Endometrium (tissue), 2 donors: Measurements from ENCODE around the gene RGPD3.
"Not testable (repeated sequence)": the region's sequence is repeated elsewhere in the genome, so short reads cannot be mapped to it uniquely, and the experiment has no call there.

Experiments used
- FAIRE-seq: peaks from 2 replicates; lab custom pipeline; 2012; peaks lifted over from hg19 to GRCh38; lab: Jason Lieb, UNC
- donor health status: control.
- donor health status: control.

The RGPD3 gene

DNA sequence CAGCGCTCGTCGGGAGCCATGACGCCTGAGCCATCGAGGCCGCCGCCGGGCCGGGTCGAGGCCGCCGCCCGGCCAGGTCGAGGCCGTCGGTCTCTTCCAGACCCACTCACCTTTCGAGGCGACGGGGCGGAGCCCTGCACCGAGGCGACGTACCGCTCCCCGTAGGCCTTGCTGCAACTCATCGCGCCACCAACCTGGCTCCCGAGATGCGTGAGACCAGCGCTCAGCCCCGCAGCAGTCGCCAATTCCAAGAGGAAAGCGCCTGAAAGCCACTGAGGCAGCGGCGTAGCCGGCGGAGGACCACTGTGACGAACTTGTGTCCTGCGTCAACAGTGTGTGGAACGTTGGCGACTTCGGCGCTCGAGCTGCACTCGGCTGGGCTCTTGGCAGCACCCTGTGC is at the start of gene RGPD3:
Gene RGPD3, minus strand, starts transcription at position 307 of the 400 bp plus-strand sequence. Its CDS starts 125 bp downstream, at position 182.
- FAIRE-seq: not testable (repeated sequence)

DNA sequence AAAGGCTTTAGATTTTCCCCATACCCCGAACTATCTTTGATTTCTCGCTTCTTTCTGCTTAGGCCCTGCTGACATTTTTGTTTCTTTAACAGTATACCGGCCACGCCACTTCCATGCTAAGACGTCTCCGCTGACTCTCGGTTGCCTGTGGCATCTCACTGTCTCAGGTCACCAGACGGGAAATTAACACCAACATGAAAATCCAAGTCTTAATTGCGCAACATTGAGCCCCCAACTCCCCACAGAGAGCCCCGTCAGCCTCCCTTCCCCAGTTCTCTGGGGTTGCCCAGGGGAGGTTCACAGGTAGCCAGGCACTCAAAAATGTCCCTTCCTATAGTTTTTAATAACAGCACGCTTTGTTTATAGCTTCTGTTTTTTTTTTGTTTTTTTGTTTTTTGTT is 49.1 kb upstream of the RGPD3 start:
- no peak for FAIRE-seq

DNA sequence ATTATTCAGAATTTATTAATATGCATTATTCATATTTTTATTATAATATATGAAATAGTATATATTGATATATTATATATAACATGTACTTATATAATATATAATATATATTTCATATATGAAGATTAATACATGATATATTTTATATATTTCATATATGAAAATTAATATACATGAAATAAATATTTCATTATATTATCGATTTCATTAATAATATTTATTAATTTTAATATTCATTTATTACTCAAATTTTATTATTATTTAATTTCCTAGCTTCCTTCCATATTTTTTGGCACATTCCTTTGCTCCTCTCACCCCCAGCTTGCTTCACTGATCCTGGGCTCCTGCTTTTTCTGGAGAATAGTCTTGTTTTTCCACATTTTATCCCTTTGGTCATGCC is 48.7 kb upstream of the RGPD3 start:
- FAIRE-seq: peak; percentile 97

DNA sequence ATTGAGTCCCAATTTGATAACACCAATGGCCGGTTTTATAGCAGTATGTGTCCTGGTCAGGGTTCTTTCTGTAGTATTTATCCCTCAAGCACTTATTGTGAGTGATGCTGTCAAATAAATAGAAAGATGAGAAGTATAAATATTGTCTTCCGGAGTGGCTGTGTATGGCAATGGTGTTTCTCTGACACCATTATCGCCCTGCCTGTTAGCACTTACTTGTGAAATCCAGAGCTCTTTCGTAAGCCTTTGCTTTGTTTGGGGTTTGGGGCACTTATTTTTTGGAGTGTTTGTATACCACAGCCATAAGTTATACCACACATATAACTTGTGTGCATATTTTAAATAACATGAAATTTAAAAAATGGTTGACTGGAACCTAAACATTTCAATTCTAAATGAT is 48.2 kb upstream of the RGPD3 start:
- no peak for FAIRE-seq

DNA sequence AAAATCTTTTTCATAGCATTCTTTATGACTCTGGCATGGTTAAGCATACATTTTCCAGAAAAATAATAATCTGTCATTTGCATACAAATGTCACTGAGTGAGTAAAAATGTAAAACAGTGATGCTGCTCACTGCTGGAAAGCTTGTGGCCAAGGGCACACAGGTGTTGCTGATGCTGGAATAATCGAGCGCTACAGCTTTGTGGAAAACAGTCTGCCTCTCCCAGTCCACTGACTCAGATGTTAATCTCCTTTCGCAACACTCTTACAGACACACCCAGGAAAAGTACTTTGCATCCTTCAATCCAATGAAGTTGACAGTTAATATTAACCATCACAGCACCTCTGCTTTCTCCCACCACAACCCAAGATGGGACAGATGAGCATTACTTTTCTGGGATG is 46.6 kb upstream of the RGPD3 start:
- FAIRE-seq: not testable (repeated sequence)

DNA sequence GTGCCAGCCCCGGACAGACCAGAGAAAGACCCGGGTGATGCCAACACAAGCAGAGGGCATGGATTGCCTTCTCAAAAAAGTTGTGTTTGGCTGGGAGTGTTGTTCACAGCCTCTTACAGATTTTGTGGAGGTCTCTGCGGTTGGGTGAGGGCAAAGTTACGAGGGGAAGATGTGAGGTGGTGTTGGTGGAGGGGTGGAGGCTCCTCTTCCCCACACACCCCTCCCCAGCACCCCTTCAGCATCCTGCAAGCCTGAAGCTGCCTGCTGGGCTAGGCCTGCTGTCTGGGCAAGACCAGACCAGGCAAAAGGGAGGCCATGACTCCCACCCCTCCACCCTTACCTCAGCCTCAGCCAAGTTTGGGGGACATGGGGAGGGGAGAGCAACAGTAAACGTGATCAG is 45.2 kb upstream of the RGPD3 start:
- FAIRE-seq: not testable (repeated sequence)

DNA sequence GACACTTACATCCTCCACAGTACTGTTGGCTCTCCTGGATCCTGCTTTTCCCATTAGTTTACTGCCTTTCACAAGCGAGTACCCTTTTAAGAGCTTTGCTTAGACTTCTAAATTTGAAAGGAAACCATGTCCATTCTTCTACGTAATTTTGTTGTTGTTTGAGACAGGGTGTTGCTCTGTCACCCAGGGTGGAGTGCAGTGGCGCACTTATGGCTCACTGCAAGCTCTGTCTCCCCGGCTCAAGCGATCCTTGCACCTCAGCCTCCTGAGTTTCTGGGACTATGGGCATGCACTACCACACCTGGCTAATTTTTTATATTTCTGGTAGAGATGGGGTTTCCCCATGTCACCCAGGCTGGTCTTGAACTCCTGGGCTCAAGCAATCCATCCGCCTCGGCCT is 43.7 kb upstream of the RGPD3 start:
- FAIRE-seq: not testable (repeated sequence)

DNA sequence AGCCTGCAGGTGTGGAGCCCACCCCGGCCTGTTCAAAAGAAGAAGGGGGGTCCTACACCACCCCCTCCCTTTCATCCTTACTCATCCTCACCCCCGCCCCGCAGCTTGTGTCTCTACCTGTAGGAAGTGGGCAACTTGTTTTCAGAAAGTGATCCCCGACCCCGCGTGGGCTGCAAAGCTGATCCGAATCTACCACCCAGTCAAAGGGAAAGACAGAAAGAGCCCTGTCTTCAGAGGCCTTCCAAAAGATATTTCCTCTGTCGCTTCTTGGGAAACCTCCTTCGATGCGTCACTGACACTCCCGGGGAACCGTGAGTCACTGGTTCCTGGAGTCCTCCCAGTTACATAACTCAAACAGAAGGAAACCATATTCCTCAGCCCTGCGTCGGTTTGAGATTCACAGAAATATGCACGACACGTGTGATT is 43.3 kb upstream of the RGPD3 start:
- FAIRE-seq: not testable (repeated sequence)

DNA sequence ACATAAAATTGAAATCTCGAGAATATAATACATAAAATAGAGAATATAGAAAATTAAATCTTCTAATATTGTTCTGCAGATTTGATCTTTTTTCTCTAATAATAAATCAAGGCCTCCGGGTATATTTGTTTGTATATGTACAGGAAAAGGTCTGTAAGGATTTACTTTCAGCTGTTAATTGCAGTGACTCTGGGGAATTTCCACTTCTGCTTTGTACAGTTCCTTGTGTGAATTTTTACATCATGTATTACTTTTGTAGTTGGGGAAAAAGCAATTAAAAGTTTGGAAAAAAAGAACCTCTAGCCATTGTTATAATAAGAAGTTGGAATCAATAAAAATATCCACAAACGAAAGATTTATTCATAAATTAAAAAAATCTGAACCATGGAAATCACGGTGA is 42.6 kb upstream of the RGPD3 start:
- peak; percentile 58 for FAIRE-seq

DNA sequence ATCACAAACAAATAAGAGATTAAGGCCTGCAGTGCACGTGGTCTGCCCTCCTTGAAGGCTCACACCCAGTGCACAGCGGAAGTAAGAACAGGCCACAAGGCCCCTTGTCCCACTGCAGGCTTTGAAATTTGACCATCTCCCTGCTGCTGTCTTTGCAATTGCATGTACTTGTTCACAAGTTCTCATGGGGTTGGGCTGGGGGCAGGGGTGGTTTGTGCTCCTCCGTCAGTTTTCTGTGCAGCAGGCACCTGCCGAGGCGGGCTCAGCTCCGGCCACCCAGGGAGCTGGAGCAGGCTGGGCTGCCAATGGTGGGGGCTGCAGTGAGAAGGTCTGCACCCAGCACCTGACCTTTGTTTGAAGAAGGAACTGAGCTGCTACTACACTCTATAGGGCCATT is 41.2 kb upstream of the RGPD3 start:
- FAIRE-seq: not testable (repeated sequence)

DNA sequence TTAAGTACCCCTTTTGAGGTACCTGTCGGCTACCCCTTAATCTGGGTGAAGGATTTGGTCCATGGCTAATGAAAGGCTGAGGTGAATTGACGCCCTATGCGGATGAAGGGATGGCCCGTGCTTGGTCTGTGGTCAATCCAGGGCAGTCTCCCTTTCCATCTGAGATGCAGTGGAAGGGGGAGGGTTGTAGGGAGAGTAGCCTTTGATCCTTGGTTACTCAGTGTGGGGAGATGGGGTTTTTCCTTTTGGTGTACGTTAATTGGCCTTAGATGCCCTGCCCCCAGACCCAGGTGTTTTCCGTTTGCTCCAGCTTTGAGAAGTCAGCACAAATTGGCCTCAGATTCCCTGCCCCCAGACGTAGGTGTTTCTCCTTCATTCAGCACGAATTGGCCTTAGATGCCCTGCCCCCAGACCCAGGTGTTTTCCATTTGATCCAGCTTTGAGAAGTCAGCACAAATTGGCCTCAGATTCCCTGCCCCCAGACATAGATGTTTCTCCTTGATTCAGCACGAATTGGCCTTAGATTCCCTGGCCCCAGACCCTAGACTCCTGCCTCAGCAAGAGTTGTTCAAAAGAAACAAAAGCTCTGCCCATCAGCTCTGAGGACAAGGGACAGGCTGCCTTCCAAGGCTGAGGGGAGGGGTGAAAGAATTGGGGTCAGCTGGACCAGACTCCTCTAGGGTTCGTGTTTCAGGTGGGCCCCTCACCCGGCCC is 40.6 kb upstream of the RGPD3 start:
- FAIRE-seq: not testable (repeated sequence)

DNA sequence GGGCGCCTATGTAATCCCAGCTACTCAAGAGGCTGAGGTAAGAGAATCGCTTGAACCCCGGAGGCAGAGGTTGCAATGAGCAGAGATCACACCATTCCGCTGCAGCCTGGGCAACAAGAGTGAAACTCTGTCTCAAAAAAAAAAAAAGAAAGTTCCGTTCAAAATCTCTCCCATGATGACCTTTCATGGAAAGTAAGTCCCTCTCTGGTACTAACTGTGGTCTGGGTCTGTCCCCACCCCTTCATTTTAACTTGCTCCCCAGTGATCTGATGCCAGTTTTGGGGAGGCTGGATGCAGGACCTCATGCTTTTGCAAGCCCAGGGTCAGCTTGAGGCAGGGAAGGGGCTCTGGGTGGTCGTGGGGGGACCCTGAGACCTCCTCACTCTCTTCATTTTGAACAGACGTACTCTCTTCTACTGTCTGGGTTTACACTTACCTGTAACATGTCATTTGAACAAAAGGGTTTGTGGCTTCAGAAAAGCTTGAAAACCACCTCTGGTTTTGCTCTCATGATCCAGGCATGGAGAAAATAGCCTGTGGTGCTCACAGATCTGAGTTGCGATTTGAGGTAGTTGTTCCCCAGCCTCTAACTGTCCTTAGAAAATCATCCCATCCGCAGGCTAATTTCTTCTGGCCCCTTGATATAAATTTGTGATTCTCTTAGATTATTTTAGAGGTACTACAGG is 37.9 kb upstream of the RGPD3 start:
- FAIRE-seq: not testable (repeated sequence)

DNA sequence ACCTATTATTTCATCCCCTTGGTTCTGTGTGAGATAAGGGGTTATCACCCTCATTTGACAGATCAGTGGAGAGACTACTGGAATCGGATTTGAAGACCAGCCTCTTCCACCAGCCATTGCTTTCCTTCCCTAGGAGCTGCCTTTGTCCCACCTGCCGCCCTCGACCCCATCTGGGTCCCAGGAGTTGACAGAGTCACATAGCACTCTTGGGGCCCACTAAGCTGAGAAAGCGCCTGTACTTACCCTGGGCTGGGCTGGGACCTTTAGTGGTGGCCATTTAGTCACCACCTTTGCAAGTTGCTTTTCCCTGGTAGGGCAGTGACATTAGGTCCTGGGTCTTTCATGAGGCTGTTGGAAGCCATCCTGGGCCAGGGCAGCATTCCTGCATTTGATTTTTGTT is 36.6 kb upstream of the RGPD3 start:
- FAIRE-seq: not testable (repeated sequence)

DNA sequence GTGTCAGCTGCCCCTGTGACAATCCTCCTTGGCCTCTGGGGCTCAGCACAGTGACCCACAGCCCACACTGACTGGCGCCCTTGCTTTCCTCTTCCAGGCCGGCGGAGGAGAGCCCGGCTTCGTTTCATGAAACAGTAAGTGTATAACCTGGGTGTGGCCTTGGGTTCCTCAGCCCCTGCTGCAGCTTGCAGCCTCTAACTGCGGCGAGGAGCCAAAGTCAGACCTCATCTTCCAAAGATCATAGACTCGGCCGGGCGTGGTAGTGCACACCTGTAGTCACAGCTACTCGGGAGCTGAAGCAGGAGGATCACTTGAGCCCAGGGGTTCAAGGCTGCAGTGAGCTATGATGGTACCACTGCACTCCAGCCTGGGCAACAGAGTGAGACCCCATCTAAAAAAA is 36.0 kb upstream of the RGPD3 start:
- not testable (repeated sequence) for FAIRE-seq

DNA sequence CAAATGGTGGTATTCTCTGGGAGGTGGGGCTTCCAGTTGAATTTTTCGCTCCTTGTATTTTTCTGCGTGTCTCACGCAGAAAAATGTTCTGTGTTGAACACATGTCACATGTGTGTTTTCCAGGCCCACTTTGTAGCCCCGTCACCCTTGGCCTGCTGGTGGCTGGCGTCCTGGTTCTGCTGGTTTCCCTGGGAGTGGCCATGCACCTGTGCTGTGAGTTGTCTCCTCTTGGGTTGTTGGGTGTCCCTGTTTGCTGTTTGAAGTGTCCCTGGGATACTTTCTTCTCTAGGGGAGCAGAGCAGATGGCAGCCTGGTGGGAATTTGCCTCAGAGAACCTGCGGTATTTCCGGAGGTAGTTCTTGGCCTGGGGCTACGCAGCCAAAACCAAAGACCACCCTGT is 34.1 kb upstream of the RGPD3 start:
- not testable (repeated sequence) for FAIRE-seq

DNA sequence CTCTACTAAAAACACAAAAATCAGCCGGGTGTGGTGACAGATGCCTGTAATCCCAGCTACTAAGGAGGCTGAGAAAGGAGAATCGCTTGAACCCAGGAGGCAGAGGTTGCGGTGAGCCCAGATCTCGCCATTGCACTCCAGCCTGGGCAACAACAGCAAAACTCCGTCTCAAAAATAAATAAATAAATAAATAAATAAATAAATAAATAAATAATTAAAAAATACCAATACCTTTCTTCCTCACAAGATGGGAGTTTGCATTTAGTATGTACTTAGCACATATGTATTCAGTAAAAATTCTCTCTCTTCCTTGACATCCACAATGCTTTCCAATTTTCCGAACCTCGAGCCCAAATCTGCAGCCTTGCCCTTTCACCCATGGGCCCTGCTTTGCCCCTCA is 32.1 kb upstream of the RGPD3 start:
- not testable (repeated sequence) for FAIRE-seq

DNA sequence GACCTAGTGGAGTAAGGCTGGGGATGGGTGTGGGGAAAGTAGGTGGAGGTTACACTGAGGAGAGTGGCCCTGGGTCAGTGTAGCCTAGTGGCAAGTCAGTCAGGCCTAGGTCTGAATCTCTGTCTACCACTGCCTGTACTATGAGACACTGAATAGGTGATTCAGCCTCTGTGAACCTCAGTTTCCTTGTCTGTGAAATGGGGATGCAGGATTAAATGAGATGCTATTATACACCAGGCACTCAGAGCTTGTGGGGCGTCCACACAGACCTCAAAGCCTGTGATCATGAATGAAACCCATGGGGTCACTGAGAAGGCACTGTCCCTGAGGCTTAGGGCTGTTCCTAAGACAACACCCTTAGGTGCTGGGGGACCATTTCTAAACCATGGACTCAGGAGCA is 30.3 kb upstream of the RGPD3 start:
- FAIRE-seq: not testable (repeated sequence)

DNA sequence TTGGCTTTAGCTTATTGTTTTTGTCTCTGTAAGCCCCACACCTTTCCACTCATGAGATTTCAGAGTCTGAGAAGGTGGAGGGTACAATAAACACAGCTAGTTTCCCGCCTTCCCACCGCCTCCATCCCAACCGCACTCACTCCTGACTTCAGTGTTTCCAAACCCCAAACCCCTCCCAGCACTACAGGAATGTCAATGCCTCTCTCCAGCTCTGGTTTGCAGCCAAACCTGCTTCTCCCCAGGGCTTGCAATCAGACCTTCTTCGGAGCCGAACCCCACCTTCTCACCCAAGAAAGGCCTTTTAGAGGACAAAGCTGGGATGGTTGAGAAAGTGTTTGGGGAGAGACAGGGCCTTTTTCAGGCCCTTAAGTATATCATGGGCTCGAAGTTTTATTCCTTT is 24.7 kb upstream of the RGPD3 start:
- not testable (repeated sequence) for FAIRE-seq

DNA sequence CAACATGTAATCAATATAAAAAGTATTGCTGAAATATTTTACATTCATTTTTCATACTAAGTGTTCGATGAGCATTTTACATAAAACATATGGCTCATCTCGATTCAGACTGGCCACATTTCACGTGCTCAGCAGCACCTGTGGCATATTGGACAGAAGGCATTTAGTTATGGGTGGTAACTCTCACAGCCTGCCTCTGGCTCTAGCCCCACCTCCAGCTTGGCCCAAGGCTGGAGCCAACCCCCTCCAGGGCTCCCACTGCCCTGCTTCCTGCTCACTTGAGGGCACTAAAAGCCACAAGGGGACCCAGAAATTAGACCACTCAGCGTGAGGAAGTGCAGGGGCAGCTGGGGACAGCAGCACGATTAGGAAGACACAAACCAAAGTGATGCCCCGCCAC is 24.2 kb upstream of the RGPD3 start:
- not testable (repeated sequence) for FAIRE-seq

DNA sequence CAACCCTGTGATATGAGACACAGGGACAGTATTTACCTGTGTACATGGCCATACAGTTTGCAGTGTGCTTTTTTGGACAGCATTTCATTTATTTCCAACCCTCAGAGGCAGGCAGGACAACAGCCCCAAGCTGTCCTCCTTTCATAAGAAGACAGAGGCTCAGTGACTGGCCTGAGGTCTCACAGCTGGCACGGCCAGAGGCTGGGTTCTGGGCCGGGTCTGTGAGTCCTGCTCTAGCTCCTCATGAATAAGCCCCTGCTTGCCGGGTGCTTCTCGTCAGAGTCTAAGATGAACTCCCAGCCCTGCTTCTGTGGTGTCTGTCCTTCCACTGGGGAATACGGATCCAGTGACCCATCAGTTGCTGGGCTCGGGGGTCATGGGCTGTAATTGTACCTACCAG is 21.5 kb upstream of the RGPD3 start:
- not testable (repeated sequence) for FAIRE-seq

DNA sequence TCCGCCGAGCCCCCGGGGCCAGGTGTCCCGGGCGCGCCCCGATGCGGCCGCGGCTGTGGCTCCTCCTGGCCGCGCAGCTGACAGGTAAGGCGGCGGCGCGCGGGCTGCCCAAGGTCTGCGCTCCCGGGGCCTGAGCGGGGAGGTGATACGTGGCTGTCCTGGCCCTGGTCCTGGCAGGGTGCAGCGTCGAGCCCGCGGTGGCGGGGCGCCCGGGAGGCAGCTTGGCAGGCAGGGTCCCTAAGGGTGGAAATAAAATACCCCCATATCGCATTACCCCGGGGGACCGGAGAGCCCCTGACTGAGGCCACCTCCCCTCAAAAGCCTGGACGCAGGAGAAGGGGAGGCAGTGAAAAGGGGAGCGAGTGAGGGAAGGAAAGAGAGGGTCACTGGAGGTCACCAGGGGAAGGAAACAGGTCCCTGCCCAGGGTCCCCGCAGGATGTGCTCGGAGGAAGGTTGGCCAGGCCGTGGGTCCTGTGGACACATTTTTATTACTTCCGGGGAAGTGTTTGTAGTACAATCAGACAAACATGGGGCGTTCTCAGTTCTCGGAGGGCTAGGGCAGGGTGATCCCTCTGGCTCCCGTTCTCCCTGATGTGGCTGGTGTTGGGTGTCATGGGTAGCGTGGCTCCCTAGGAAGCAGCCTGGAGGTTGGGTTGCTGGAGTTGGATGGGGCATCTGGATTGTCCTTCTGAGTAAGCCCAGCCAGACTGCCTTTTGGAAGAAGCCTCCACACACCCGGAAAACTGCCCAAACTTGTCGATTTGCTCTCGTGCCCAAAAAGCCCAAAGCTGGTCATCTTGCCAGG is 19.4 kb upstream of the RGPD3 start:
- not testable (repeated sequence) for FAIRE-seq

DNA sequence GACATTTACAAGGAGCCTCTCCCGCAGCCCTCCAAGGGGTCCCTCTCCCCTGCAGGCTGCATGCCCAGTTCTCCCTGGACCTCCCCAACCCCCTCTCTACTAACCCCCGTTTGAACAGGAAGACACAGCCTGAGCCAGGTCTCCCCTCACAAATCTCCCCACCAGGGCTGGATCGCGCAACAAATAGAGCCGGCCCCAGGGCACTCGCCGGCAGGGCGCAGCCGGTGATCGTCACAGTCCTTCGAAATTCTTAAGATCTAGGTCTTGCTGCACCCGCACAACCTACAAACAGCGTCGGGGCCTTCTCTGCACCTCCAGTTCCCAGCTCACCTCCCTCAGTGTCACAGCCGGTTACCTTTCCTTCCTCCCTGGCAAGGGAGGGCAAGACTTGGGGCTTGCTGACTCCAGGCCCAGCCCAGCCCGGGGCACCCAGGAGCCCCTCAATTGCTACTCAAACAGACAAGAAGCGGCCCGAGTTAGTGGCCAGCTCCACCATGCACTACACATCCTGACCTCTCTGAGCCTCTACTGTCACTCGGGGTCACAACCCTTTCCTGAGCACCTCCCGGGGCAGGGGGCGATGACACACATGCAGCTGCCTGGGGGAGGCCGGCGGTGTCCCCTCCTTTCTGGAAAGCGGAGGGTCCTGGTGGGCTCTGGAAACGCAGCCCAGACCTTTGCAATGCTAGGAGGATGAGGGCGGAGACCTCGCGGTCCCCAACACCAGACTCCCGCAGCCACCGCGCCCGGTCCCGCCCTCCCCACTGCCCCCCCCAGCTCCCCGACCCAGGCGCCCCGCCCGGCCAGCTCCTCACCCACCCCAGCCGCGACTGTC is 18.6 kb upstream of the RGPD3 start, which contains the start of gene CD8B2:
Gene CD8B2, plus strand, starts transcription at position 814 of the 835 bp plus-strand sequence. CDS start 63 bp downstream, outside the sequence.
- not testable (repeated sequence) for FAIRE-seq
